Astrocyte (in vitro differentiated cells and primary cell): Measurements from ENCODE around the gene TMOD3. TPM values are rescaled to one million over a fixed set of nuclear protein-coding genes. Genes with fewer than 3 reads are reported as not detected.

Experiments
- DNase-seq: peaks from one replicate; pipeline ENCODE4 v3.0.0-alpha.2; 2010; ENCODE audit warnings: low read depth
- FAIRE-seq: peaks from 2 replicates; lab custom pipeline; 2011; peaks lifted over from hg19 to GRCh38; lab: Jason Lieb, UNC
- H2AFZ ChIP-seq: 2 replicates; pipeline ENCODE4 v1.6.0; 2012; ENCODE audit warnings: low read depth, low read length, inconsistent platforms
- H3K27ac ChIP-seq: 2 replicates; pipeline ENCODE4 v1.5.1; 2011; ENCODE audit warnings: low read depth, low read length, inconsistent platforms
- H3K27me3 ChIP-seq: 2 replicates; pipeline ENCODE4 v1.6.0; 2011; ENCODE audit warnings: low read length, inconsistent platforms; ENCODE audit not compliant: insufficient read depth
- H3K36me3 ChIP-seq: 2 replicates; pipeline ENCODE4 v1.5.1; 2011; ENCODE audit warnings: low read length, inconsistent platforms; ENCODE audit not compliant: insufficient read depth
- H3K4me1 ChIP-seq: 2 replicates; pipeline ENCODE4 v1.5.1; 2011; ENCODE audit warnings: low read length, inconsistent platforms; ENCODE audit not compliant: insufficient read depth
- H3K4me2 ChIP-seq: 2 replicates; pipeline ENCODE4 v1.6.0; 2012; ENCODE audit warnings: low read length, inconsistent platforms
- H3K4me3 ChIP-seq: 2 replicates; pipeline ENCODE4 v1.5.1; 2011; ENCODE audit warnings: low read depth, mild to moderate bottlenecking, low read length, inconsistent platforms; ENCODE audit not compliant: insufficient read depth
- H3K79me2 ChIP-seq: 2 replicates; pipeline ENCODE4 v1.6.0; 2012; ENCODE audit warnings: mild to moderate bottlenecking, low read length, inconsistent platforms; ENCODE audit not compliant: insufficient read depth
- H3K9ac ChIP-seq: 2 replicates; pipeline ENCODE4 v1.6.0; 2012; ENCODE audit warnings: mild to moderate bottlenecking, low read length, inconsistent platforms
- H3K9me3 ChIP-seq: 2 replicates; pipeline ENCODE4 v1.5.1; 2012; ENCODE audit warnings: low read depth, mild to moderate bottlenecking, low read length, inconsistent platforms; ENCODE audit not compliant: insufficient read depth
- H4K20me1 ChIP-seq: 2 replicates; pipeline ENCODE4 v1.6.0; 2012; ENCODE audit warnings: low read length, inconsistent platforms; ENCODE audit not compliant: insufficient read depth
- H3K27ac Mint-ChIP-seq: one replicate; pipeline ENCODE4 v1.8.0; 2021; ENCODE audit warnings: mild to moderate bottlenecking, mixed read lengths; ENCODE audit not compliant: unreplicated experiment
- H3K27me3 Mint-ChIP-seq: one replicate; pipeline ENCODE4 v1.8.0; 2021; ENCODE audit warnings: low read depth, mixed read lengths; ENCODE audit not compliant: unreplicated experiment
- H3K36me3 Mint-ChIP-seq: one replicate; pipeline ENCODE4 v1.8.0; 2021; ENCODE audit warnings: low read depth, mixed read lengths; ENCODE audit not compliant: unreplicated experiment
- H3K4me1 Mint-ChIP-seq: one replicate; pipeline ENCODE4 v1.8.0; 2021; ENCODE audit warnings: low read depth, mixed read lengths; ENCODE audit not compliant: unreplicated experiment
- H3K4me3 Mint-ChIP-seq: one replicate; pipeline ENCODE4 v1.8.0; 2021; ENCODE audit warnings: mild to moderate bottlenecking, moderate library complexity, mixed read lengths; ENCODE audit not compliant: unreplicated experiment
- H3K9me3 Mint-ChIP-seq: one replicate; pipeline ENCODE4 v1.8.0; 2021; ENCODE audit warnings: mild to moderate bottlenecking, mixed read lengths; ENCODE audit not compliant: unreplicated experiment
- EZH2 ChIP-seq: IDR thresholded peaks from 2 replicates; pipeline ENCODE4 v1.6.1; 2012; ENCODE audit warnings: mild to moderate bottlenecking, low read length, inconsistent platforms; ENCODE audit not compliant: insufficient read depth
- total RNA-seq: library from RNA; stranded (reverse); gene quantifications from 2 replicates; pipeline ENCODE4 v1.2.1, GENCODE V29; 2021
- TF ChIP-seq, protein P1 (sequence below): IDR thresholded peaks from 2 replicates; pipeline ENCODE4 v1.5.1; 2011; ENCODE audit warnings: low read depth, mild to moderate bottlenecking, inconsistent platforms, low read length, moderate library complexity; ENCODE audit not compliant: insufficient read depth

The TMOD3 gene
- total RNA-seq, 1 donor from 2014 or later = 65.2 TPM

DNA sequence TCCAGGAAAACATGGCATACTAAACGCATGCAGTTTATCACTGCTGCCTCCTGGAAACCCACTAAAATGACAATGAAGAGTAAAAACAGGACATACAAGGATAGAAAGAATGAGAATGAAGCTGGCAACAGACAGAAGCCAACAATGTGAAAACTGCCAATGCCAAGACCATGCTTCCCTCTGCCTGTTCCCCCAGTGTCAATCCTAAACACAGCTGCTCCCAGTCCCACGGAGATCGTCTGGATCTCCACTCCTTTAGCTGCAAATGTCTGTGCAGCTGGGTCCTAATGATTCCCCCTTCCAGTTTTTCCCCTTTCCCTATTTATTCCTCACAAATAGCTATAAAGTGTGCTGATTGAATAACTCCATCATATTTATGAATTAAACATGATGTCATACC, 126.1 kb downstream of the TMOD3 start:
- H3K27me3 ChIP-seq = no peaks in the 10 kb centered on the region
- H3K9ac ChIP-seq = no peak overlapping the region
- H4K20me1 ChIP-seq = no peaks in the 10 kb centered on the region
- FAIRE-seq = no peak
- H3K27ac ChIP-seq = no peak overlapping the region
- H3K9me3 Mint-ChIP-seq = no peaks in the 10 kb centered on the region
- no peaks in the 10 kb centered on the region for H3K27me3 Mint-ChIP-seq
- no peak overlapping the region for H3K27ac Mint-ChIP-seq
- no peak overlapping the region for H3K4me2 ChIP-seq
- H2AFZ ChIP-seq = no peak overlapping the region
- no peaks in the 10 kb centered on the region for H3K4me1 Mint-ChIP-seq
- no peaks in the 10 kb centered on the region for H3K9me3 ChIP-seq
- H3K79me2 ChIP-seq = no peaks in the 10 kb centered on the region
- H3K4me3 ChIP-seq = no peak overlapping the region
- H3K36me3 ChIP-seq = peaks cover 46% of the 10 kb centered on the region
- DNase-seq = no peak
- H3K4me1 ChIP-seq = no peaks in the 10 kb centered on the region
- H3K4me3 Mint-ChIP-seq = no peak overlapping the region
- H3K36me3 Mint-ChIP-seq = peaks cover 10% of the 10 kb centered on the region
- TF ChIP-seq, protein P1, sequence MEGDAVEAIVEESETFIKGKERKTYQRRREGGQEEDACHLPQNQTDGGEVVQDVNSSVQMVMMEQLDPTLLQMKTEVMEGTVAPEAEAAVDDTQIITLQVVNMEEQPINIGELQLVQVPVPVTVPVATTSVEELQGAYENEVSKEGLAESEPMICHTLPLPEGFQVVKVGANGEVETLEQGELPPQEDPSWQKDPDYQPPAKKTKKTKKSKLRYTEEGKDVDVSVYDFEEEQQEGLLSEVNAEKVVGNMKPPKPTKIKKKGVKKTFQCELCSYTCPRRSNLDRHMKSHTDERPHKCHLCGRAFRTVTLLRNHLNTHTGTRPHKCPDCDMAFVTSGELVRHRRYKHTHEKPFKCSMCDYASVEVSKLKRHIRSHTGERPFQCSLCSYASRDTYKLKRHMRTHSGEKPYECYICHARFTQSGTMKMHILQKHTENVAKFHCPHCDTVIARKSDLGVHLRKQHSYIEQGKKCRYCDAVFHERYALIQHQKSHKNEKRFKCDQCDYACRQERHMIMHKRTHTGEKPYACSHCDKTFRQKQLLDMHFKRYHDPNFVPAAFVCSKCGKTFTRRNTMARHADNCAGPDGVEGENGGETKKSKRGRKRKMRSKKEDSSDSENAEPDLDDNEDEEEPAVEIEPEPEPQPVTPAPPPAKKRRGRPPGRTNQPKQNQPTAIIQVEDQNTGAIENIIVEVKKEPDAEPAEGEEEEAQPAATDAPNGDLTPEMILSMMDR = no peak
- no peak for TF ChIP-seq EZH2

Other genes with a start within 250 kb of the TMOD3 start
- 17.8 and 19.0 TPM in 2 replicates for gene DMXL2, start 206.9 kb upstream of the TMOD3 start, total RNA-seq
- 1.8 and 2.7 TPM in 2 replicates for gene SCG3, start 148.2 kb upstream of the TMOD3 start, total RNA-seq
- gene LYSMD2, start 92.0 kb upstream of the TMOD3 start, total RNA-seq = 3.4 and 4.9 TPM in 2 replicates
- gene TMOD2, start 78.1 kb upstream of the TMOD3 start, total RNA-seq = 7.1 and 8.4 TPM in 2 replicates
- gene LEO1, start 142.1 kb downstream of the TMOD3 start, total RNA-seq = 24.1 and 25.5 TPM in 2 replicates
- gene MAPK6, start 189.6 kb downstream of the TMOD3 start, total RNA-seq = 96.6 and 98.2 TPM in 2 replicates